OCI-LY7 (cell line): ENCODE measurements around the gene PLA2R1. TPM values are rescaled to one million over a fixed set of nuclear protein-coding genes. Genes with fewer than 3 reads are reported as not detected.

Experiments
- BruUV-seq: library from RNA; stranded (reverse); fragments of 400-500 nt; replicated peaks from 2 replicates; lab custom pipeline; 2021; lab: Mats Ljungman, UMichigan
- CTCF ChIA-PET: fragments of 300-600 bp; sonication (Branson Sonifier 250); formaldehyde crosslinking; loops from one replicate; lab custom pipeline; 2022; ENCODE audit warnings: antibody characterized with exemption; ENCODE audit not compliant: unreplicated experiment; lab: Charles Lee
- POLR2A ChIA-PET: fragments of 300-600 bp; sonication (Branson Sonifier 250); formaldehyde crosslinking; loops from one replicate; lab custom pipeline; 2022; ENCODE audit warnings: antibody characterized with exemption; lab: Charles Lee
- DNase-seq: peaks from one replicate; pipeline ENCODE4 v3.0.0-alpha.2; 2015; ENCODE audit warnings: low spot score
- H2AFZ ChIP-seq: fragments of 200-600 bp; sonication (generic), shearing (Covaris generic); 2 replicates; pipeline ENCODE4 v1.6.1; 2014; ENCODE audit warnings: mild to moderate bottlenecking, antibody characterized with exemption, low read length, moderate library complexity
- H3K27ac ChIP-seq: fragments of 200-600 bp; sonication (generic); 2 replicates; pipeline ENCODE4 v1.5.1; 2014; ENCODE audit warnings: mixed run types, low read depth, mild to moderate bottlenecking, moderate library complexity, low read length, inconsistent platforms; ENCODE audit not compliant: poor library complexity, severe bottlenecking
- H3K36me3 ChIP-seq: fragments of 200-600 bp; sonication (generic); 2 replicates; pipeline ENCODE4 v1.6.1; 2014; ENCODE audit warnings: mild to moderate bottlenecking, antibody characterized with exemption, low read length, moderate library complexity, mixed read lengths; ENCODE audit not compliant: insufficient read depth
- H3K4me1 ChIP-seq: fragments of 200-600 bp; sonication (generic); 2 replicates; pipeline ENCODE4 v1.5.1; 2014; ENCODE audit warnings: mild to moderate bottlenecking, low read length; ENCODE audit not compliant: insufficient read depth, poor library complexity, severe bottlenecking
- H3K4me2 ChIP-seq: fragments of 200-600 bp; sonication (generic); 2 replicates; pipeline ENCODE4 v1.6.1; 2014; ENCODE audit warnings: mild to moderate bottlenecking, low read length
- H3K4me3 ChIP-seq: fragments of 200-600 bp; sonication (generic); 2 replicates; pipeline ENCODE4 v1.5.1; 2014; ENCODE audit warnings: mild to moderate bottlenecking, low read depth, low read length; ENCODE audit not compliant: poor library complexity, severe bottlenecking
- H3K79me2 ChIP-seq: fragments of 200-600 bp; sonication (generic); 2 replicates; pipeline ENCODE4 v1.6.1; 2016; ENCODE audit warnings: low read depth, mild to moderate bottlenecking, low read length, moderate library complexity, mixed read lengths; ENCODE audit not compliant: insufficient read depth
- H3K9me2 ChIP-seq: fragments of 200-600 bp; sonication (generic); 2 replicates; pipeline ENCODE4 v1.6.1; 2016; ENCODE audit warnings: mild to moderate bottlenecking, low read length, mixed read lengths; ENCODE audit not compliant: insufficient read depth
- H3K9me3 ChIP-seq: fragments of 200-600 bp; sonication (generic); 2 replicates; pipeline ENCODE4 v1.6.1; 2014; ENCODE audit warnings: mild to moderate bottlenecking, mixed run types, low read length, mixed read lengths
- H4K20me1 ChIP-seq: fragments of 200-600 bp; sonication (generic); 2 replicates; pipeline ENCODE4 v1.6.1; 2014; ENCODE audit warnings: mild to moderate bottlenecking, antibody characterized with exemption, low read length, moderate library complexity, mixed read lengths; ENCODE audit not compliant: insufficient read depth
- CTCF ChIP-seq: fragments of 200-600 bp; sonication (generic); conservative IDR thresholded peaks from 2 replicates; pipeline ENCODE4 v1.5.1; 2014; ENCODE audit warnings: mild to moderate bottlenecking, antibody characterized with exemption, low read length, moderate library complexity, mixed read lengths
- EZH2phosphoT487 ChIP-seq: fragments of 200-600 bp; sonication (generic); IDR thresholded peaks from 2 replicates; pipeline ENCODE4 v1.6.1; 2018; ENCODE audit warnings: low read depth, borderline replicate concordance, mild to moderate bottlenecking, mixed run types, antibody characterized with exemption, low read length, moderate library complexity, mixed read lengths
- intact Hi-C: fragments of 100-400 bp; cut with micrococcal nuclease; formaldehyde crosslinking; loops from one replicate; pipeline ENCODE4 v1.10.0; 2022; ENCODE audit not compliant: unreplicated experiment
- total RNA-seq, 2 experiments: library from RNA; depleted of rRNA in 1 of 2; stranded (reverse); fragments of >200 nt in 1 of 2; shearing (Covaris generic) in 1 of 2; gene quantifications; 2 replicates each; pipeline ENCODE4 v1.2.3, GENCODE V29; 2014 to 2022

The PLA2R1 gene
- total RNA-seq, 2 experiments from 2014 or later, result not detected

- ChIA-PET CTCF (no interaction called here), POLR2A (interaction anchor here (1.5 kb wide), 1 partner anchor 15 kb away, joined by 3 read pairs; no protein-coding TSS in a partner anchor)
- intact Hi-C loops, result no loop called here
- Histone ChIP-seq H3K79me2 (no peaks in the 10 kb centered on the region), H3K36me3 (no peaks in the 10 kb centered on the region), H3K4me3 (no peak overlapping the region), H3K4me2 (no peak overlapping the region), H3K27ac (no peak overlapping the region), H3K9me3 (no peaks in the 10 kb centered on the region), H3K9me2 (no peaks in the 10 kb centered on the region), H2AFZ (no peak overlapping the region), H3K4me1 (no peaks in the 10 kb centered on the region), H4K20me1 (no peaks in the 10 kb centered on the region)
- DNase-seq, result no peak
- TF ChIP-seq CTCF, result no peak
- no peak for TF ChIP-seq EZH2phosphoT487
- no TSS peak for BruUV-seq
Measured at GRCh38 chr2:160105366-160105765, 43.0 kb upstream of the PLA2R1 start.

- CTCF ChIA-PET, result no interaction called here
- no peaks in the 10 kb centered on the region for H3K36me3 ChIP-seq
- H3K9me2 ChIP-seq, result no peaks in the 10 kb centered on the region
- H2AFZ ChIP-seq, result no peak overlapping the region
- no peaks in the 10 kb centered on the region for H3K79me2 ChIP-seq
- intact Hi-C loops, result no loop called here
- no peaks in the 10 kb centered on the region for H4K20me1 ChIP-seq
- H3K27ac ChIP-seq, result no peak overlapping the region
- TF ChIP-seq CTCF (no peak), EZH2phosphoT487 (no peak)
- DNase-seq, result no peak
- no peak overlapping the region for H3K4me3 ChIP-seq
- H3K9me3 ChIP-seq, result no peaks in the 10 kb centered on the region
- H3K4me1 ChIP-seq, result no peaks in the 10 kb centered on the region
- POLR2A ChIA-PET, result no interaction called here
- BruUV-seq, result no TSS peak
- no peak overlapping the region for H3K4me2 ChIP-seq
Measured at GRCh38 chr2:160104115-160104514, 41.7 kb upstream of the PLA2R1 start.

- Histone ChIP-seq H3K9me2 (no peaks in the 10 kb centered on the region), H3K4me1 (no peaks in the 10 kb centered on the region), H4K20me1 (no peaks in the 10 kb centered on the region), H3K9me3 (no peaks in the 10 kb centered on the region), H3K36me3 (no peaks in the 10 kb centered on the region), H3K27ac (no peak overlapping the region), H3K4me2 (no peak overlapping the region), H2AFZ (no peak overlapping the region), H3K4me3 (no peak overlapping the region), H3K79me2 (no peaks in the 10 kb centered on the region)
- intact Hi-C loops, result no loop called here
- TF ChIP-seq CTCF, result no peak
- TF ChIP-seq EZH2phosphoT487, result no peak
- BruUV-seq, result no TSS peak
- no peak for DNase-seq
- ChIA-PET POLR2A (interaction anchor here (0.6 to 0.7 kb wide), 2 partner anchors 27 to 618 kb away, joined by 3 read pairs; no protein-coding TSS in a partner anchor), CTCF (no interaction called here)
Measured at GRCh38 chr2:160097326-160097725, 34.9 kb upstream of the PLA2R1 start.
